ENCODE data around the gene ERAS.

Gene ERAS

DNA sequence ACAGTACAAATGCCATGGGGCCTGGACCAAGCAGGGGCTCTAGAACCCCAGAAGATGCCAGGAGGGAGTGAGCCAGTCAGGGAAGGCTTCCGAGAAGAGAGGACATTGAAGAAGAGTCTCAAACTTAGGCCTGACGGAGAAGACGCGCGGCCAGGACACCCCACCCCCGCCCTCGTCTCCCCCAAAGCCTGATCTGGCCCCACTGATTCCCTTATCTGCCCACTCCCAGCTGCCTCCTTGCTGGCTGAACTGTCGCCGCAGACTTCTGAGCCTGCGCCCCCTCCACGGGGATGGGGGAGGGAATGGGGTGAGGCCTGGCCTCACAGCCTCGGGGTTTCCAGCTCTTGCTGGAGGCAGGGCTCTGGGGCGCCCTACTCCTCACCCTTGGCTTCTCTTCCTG is 43.5 kb upstream of the ERAS start:
- Histone ChIP-seq H3K4me3 (no peak overlapping the region), H3K27me3 (peaks cover 0 to 2% of the 10 kb centered on the region in 2 donors), H3K9me3 (no peaks in the 10 kb centered on the region), H3K27ac (no peak overlapping the region), H3K36me3 (no peaks in the 10 kb centered on the region), H3K4me1 (no peaks in the 10 kb centered on the region)
- intact Hi-C loops (cut with DNase I; ENCODE audit: low total_unique reads), result no loop called here
- DNase-seq, result no peak
- TF ChIP-seq, protein P1, sequence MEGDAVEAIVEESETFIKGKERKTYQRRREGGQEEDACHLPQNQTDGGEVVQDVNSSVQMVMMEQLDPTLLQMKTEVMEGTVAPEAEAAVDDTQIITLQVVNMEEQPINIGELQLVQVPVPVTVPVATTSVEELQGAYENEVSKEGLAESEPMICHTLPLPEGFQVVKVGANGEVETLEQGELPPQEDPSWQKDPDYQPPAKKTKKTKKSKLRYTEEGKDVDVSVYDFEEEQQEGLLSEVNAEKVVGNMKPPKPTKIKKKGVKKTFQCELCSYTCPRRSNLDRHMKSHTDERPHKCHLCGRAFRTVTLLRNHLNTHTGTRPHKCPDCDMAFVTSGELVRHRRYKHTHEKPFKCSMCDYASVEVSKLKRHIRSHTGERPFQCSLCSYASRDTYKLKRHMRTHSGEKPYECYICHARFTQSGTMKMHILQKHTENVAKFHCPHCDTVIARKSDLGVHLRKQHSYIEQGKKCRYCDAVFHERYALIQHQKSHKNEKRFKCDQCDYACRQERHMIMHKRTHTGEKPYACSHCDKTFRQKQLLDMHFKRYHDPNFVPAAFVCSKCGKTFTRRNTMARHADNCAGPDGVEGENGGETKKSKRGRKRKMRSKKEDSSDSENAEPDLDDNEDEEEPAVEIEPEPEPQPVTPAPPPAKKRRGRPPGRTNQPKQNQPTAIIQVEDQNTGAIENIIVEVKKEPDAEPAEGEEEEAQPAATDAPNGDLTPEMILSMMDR (IDR thresholded peaks at IDR 0.05), result no peak

DNA sequence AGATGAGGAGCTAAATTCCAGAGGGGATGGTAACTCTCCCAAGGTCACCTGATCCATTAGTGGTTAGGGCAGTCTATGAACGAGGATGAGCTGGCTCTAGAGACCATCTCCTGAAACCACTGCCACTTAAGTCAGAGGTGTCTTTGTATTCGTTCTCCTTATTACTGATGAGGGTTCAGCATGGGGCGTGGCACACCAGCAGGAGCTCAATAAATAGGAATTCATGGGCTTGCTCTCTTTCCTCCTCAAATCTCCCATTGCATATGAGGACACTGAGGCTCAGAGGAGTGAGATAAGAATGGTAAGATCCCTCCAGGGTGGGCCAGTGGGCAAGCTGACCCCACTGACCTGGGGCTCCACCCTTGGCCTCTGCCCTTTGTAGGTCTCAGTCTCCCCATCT is 41.6 kb upstream of the ERAS start:
- H3K27me3 ChIP-seq, result peaks cover 0 to 2% of the 10 kb centered on the region in 2 donors
- intact Hi-C loops (cut with DNase I; ENCODE audit: low total_unique reads), result no loop called here
- TF ChIP-seq, protein P1 (IDR thresholded peaks at IDR 0.05), result no peak
- H3K27ac ChIP-seq, result no peak overlapping the region
- no peaks in the 10 kb centered on the region for H3K36me3 ChIP-seq
- no peaks in the 10 kb centered on the region for H3K9me3 ChIP-seq
- DNase-seq, result no peak
- no peaks in the 10 kb centered on the region for H3K4me1 ChIP-seq
- no peak overlapping the region for H3K4me3 ChIP-seq

DNA sequence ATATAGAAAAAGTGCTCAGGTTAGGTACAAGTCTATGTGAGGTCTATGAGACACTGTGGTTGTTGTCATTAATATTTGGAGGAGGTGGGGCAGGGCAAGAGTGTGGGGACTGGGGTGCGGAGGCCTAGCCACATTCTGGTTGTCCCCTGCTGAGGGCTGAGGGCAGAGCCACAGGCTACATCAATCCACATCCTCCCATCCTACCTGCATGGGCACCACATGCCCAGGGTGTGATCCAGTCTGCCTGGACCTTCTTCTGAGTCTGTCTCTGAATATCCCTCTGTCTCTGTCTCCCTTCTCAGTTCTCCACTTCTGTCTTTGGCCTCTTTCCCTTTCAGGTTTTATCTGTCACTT is 41.1 kb upstream of the ERAS start:
- intact Hi-C loops (cut with DNase I; ENCODE audit: low total_unique reads), result no loop called here
- no peak overlapping the region for H3K27ac ChIP-seq
- no peaks in the 10 kb centered on the region for H3K4me1 ChIP-seq
- peaks cover 0 to 2% of the 10 kb centered on the region in 2 donors for H3K27me3 ChIP-seq
- DNase-seq, result no peak
- H3K9me3 ChIP-seq, result no peaks in the 10 kb centered on the region
- H3K36me3 ChIP-seq, result no peaks in the 10 kb centered on the region
- TF ChIP-seq, protein P1 (IDR thresholded peaks at IDR 0.05), result no peak
- H3K4me3 ChIP-seq, result no peak overlapping the region

- H3K27ac ChIP-seq, result no peak overlapping the region
- intact Hi-C loops (cut with DNase I; ENCODE audit: low total_unique reads), result no loop called here
- no peak overlapping the region for H3K4me3 ChIP-seq
- no peak for DNase-seq
- TF ChIP-seq, protein P1 (IDR thresholded peaks at IDR 0.05), result no peak
- H3K36me3 ChIP-seq, result no peaks in the 10 kb centered on the region
- H3K4me1 ChIP-seq, result no peaks in the 10 kb centered on the region
- peaks cover 0 to 2% of the 10 kb centered on the region in 2 donors for H3K27me3 ChIP-seq
- no peaks in the 10 kb centered on the region for H3K9me3 ChIP-seq
Observed at GRCh38 chrX:48785540-48786214, 40.6 kb upstream of the ERAS start.

DNA sequence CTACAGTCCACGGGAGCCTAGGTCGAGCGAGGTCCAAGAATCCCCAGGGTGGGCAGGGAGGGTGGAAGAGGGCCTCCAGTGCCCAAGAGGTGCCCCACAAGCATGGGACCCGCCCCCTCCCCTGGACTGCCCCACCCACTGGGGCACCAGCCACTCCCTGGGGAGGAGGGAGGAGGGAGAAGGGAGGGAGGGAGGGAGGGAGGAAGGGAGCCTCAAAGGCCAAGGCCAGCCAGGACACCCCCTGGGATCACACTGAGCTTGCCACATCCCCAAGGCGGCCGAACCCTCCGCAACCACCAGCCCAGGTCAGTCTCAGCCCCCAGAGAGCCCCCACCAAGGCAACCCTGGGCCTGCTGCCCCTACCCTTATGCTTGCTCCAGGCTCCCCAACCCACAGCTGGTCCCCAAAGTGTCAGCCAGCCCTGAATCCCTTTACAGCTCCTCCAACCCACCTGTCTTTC is 39.9 kb upstream of the ERAS start, which contains the start of gene GATA1:
TSS of gene GATA1 (plus strand) at position 250 of the 460 bp plus-strand sequence. CDS start 4,520 bp downstream, outside the sequence.
- Histone ChIP-seq H3K36me3 (no peaks in the 10 kb centered on the region), H3K9me3 (no peaks in the 10 kb centered on the region), H3K4me1 (no peaks in the 10 kb centered on the region), H3K4me3 (no peak within 1 kb of the TSS), H3K27me3 (peaks cover 0 to 2% of the 10 kb centered on the region in 2 donors), H3K27ac (no peak within 1 kb of the TSS)
- no peak for DNase-seq
- intact Hi-C loops (cut with DNase I; ENCODE audit: low total_unique reads), result no loop called here
- TF ChIP-seq, protein P1 (IDR thresholded peaks at IDR 0.05), result no peak
